H1 (cell line): ENCODE results near the gene PLXNA4. TPM values are rescaled to one million over a fixed set of nuclear protein-coding genes. Genes with fewer than 3 reads are reported as not detected.
A peak's percentile ranks its signal among the peaks of the same experiment; 100 is the strongest.

Experiments
- CTCF ChIA-PET: fragments of 300-600 bp; sonication (Branson Sonifier 250); formaldehyde crosslinking; loops from one replicate; lab custom pipeline; 2021; ENCODE audit not compliant: partially characterized antibody; lab: Charles Lee
- POLR2A ChIA-PET: fragments of 300-600 bp; sonication (Branson Sonifier 250); formaldehyde crosslinking; loops from one replicate; lab custom pipeline; 2021; ENCODE audit warnings: inconsistent platforms; ENCODE audit not compliant: partially characterized antibody; lab: Charles Lee
- DNase-seq, 2 experiments: peaks; one replicate each; pipeline versions ENCODE4 v3.0.0 to v3.0.0-alpha.2; 2010 to 2022; ENCODE audit warnings: low spot score in 2 of 2, low read depth in 1 of 2, mixed read lengths in 1 of 2
- FAIRE-seq: peaks from 2 replicates; lab custom pipeline; 2011; peaks lifted over from hg19 to GRCh38; lab: Jason Lieb, UNC
- H2AFZ ChIP-seq: 2 replicates; pipeline ENCODE4 v1.8.1; 2012; ENCODE audit warnings: low read length, inconsistent platforms
- H2AK5ac ChIP-seq: 2 replicates; pipeline ENCODE4 v1.6.1; 2013; ENCODE audit warnings: low read depth, low read length
- H2BK120ac ChIP-seq: replicated peaks from 2 replicates; pipeline ENCODE3; 2013; ENCODE audit warnings: low read depth, low read length, inconsistent platforms
- H2BK12ac ChIP-seq: 2 replicates; pipeline ENCODE4 v1.6.1; 2013; ENCODE audit warnings: low read depth, low read length
- H2BK15ac ChIP-seq: 2 replicates; pipeline ENCODE4 v1.6.1; 2013; ENCODE audit warnings: low read length
- H2BK20ac ChIP-seq: 2 replicates; pipeline ENCODE4 v1.6.1; 2013; ENCODE audit warnings: low read length
- H2BK5ac ChIP-seq: 2 replicates; pipeline ENCODE4 v1.6.1; 2013; ENCODE audit warnings: low read depth, low read length
- H3K14ac ChIP-seq: 2 replicates; pipeline ENCODE4 v1.6.1; 2013; ENCODE audit warnings: inconsistent platforms; ENCODE audit not compliant: insufficient read length
- H3K18ac ChIP-seq: 2 replicates; pipeline ENCODE4 v1.6.1; 2013; ENCODE audit warnings: low read length; ENCODE audit errors: extremely low read depth
- H3K23ac ChIP-seq: 2 replicates; pipeline ENCODE4 v1.6.1; 2013; ENCODE audit warnings: inconsistent platforms; ENCODE audit not compliant: insufficient read length
- H3K23me2 ChIP-seq: 2 replicates; pipeline ENCODE4 v1.6.1; 2013; ENCODE audit warnings: low read depth, low read length
- H3K27ac ChIP-seq: 2 replicates; pipeline ENCODE4 v1.6.1; 2011; ENCODE audit warnings: low read depth, low read length, inconsistent platforms
- H3K27me3 ChIP-seq, 4 experiments: replicated peaks in 1 of 4; 1 replicate in 1 of 4; 2 replicates in 3 of 4; pipeline versions ENCODE4 v1.6.1 to v1.8.1; 2011 to 2013; ENCODE audit warnings: low read length in 3 of 4, mild to moderate bottlenecking in 3 of 4, inconsistent platforms in 2 of 4, mixed read lengths in 2 of 4, moderate library complexity in 1 of 4; ENCODE audit not compliant: control insufficient read depth in 3 of 4, insufficient read depth in 3 of 4; ENCODE audit errors: extremely low read depth in 1 of 4
- H3K36me3 ChIP-seq, 4 experiments: 2 replicates each; pipeline versions ENCODE4 v1.6.1 to v1.8.1; 2011 to 2013; ENCODE audit warnings: mild to moderate bottlenecking in 4 of 4, low read length in 3 of 4, moderate library complexity in 2 of 4, control low read depth in 1 of 4, inconsistent platforms in 1 of 4; ENCODE audit not compliant: insufficient read depth in 4 of 4, control insufficient read depth in 2 of 4
- H3K4ac ChIP-seq: replicated peaks from 2 replicates; pipeline ENCODE3; 2013; ENCODE audit warnings: low read length, low read depth, mixed read lengths, inconsistent platforms; ENCODE audit not compliant: insufficient read length
- H3K4me1 ChIP-seq, 4 experiments: replicated peaks in 1 of 4; 1 replicate in 1 of 4; 2 replicates in 3 of 4; pipeline versions ENCODE4 v1.6.1 to v1.8.1; 2011 to 2013; ENCODE audit warnings: low read length in 3 of 4, inconsistent platforms in 2 of 4, mixed read lengths in 1 of 4; ENCODE audit not compliant: insufficient read depth in 4 of 4, control insufficient read depth in 3 of 4
- H3K4me2 ChIP-seq, 2 experiments: 2 replicates each; pipeline versions ENCODE4 v1.6.1 to v1.8.1; 2011 to 2013; ENCODE audit warnings: low read depth in 2 of 2, low read length in 2 of 2, control low read depth in 1 of 2, inconsistent platforms in 1 of 2, mild to moderate bottlenecking in 1 of 2; ENCODE audit not compliant: insufficient read depth in 1 of 2
- H3K4me3 ChIP-seq, 4 experiments: fragments of 200-600, 300-600 bp in 1 of 4; sonication (generic), shearing (Covaris generic), sonication (Bioruptor Twin) in 1 of 4; 2 replicates each; pipeline versions ENCODE4 v1.5.1 to v1.8.1; 2011 to 2016; ENCODE audit warnings: low read length in 4 of 4, low read depth in 3 of 4, control low read depth in 2 of 4, inconsistent platforms in 2 of 4, mild to moderate bottlenecking in 2 of 4, mixed read lengths in 1 of 4, moderate library complexity in 1 of 4; ENCODE audit not compliant: insufficient read depth in 2 of 4; ENCODE audit errors: extremely low read depth in 1 of 4
- H3K56ac ChIP-seq: replicated peaks from 2 replicates; pipeline ENCODE3; 2013; ENCODE audit warnings: low read depth, mild to moderate bottlenecking, mixed read lengths, low read length, inconsistent platforms; ENCODE audit not compliant: insufficient read length
- H3K79me1 ChIP-seq: 2 replicates; pipeline ENCODE4 v1.6.1; 2013; ENCODE audit warnings: low read depth, low read length, control low read depth
- H3K79me2 ChIP-seq, 2 experiments: 2 replicates each; pipeline versions ENCODE4 v1.6.1 to v1.8.1; 2012 to 2013; ENCODE audit warnings: low read length in 2 of 2, mild to moderate bottlenecking in 2 of 2, inconsistent platforms in 1 of 2; ENCODE audit not compliant: insufficient read depth in 2 of 2, control insufficient read depth in 1 of 2
- H3K9ac ChIP-seq, 4 experiments: replicated peaks in 1 of 4; 1 replicate in 1 of 4; 2 replicates in 3 of 4; pipeline versions ENCODE4 v1.6.1 to v1.8.1; 2011 to 2013; ENCODE audit warnings: low read depth in 3 of 4, low read length in 3 of 4, control low read depth in 2 of 4, mild to moderate bottlenecking in 2 of 4, moderate library complexity in 2 of 4, inconsistent platforms in 1 of 4; ENCODE audit errors: extremely low read depth in 1 of 4
- H3K9me3 ChIP-seq, 2 experiments: 2 replicates each; pipeline versions ENCODE4 v1.6.1 to v1.8.1; 2012 to 2013; ENCODE audit warnings: mild to moderate bottlenecking in 2 of 2, moderate library complexity in 2 of 2, control low read depth in 1 of 2, inconsistent platforms in 1 of 2, low read depth in 1 of 2, low read length in 1 of 2, mixed read lengths in 1 of 2; ENCODE audit not compliant: insufficient read depth in 2 of 2
- H4K20me1 ChIP-seq, 2 experiments: replicated peaks in 1 of 2; 2 replicates each; pipeline versions ENCODE3 to v1.8.1; 2011 to 2013; ENCODE audit warnings: inconsistent platforms in 2 of 2, low read length in 2 of 2, mild to moderate bottlenecking in 1 of 2; ENCODE audit not compliant: insufficient read depth in 2 of 2, control insufficient read depth in 1 of 2
- H4K5ac ChIP-seq: 2 replicates; pipeline ENCODE4 v1.6.1; 2013; ENCODE audit warnings: low read length, low read depth, mixed read lengths, inconsistent platforms; ENCODE audit not compliant: insufficient read length
- H4K8ac ChIP-seq: 2 replicates; pipeline ENCODE4 v1.8.0; 2013; ENCODE audit warnings: mild to moderate bottlenecking, moderate library complexity, low read length, inconsistent platforms; ENCODE audit not compliant: insufficient read depth; ENCODE audit errors: extremely low read depth
- H4K91ac ChIP-seq: replicated peaks from 2 replicates; pipeline ENCODE3; 2013; ENCODE audit warnings: low read length, mixed read lengths, inconsistent platforms; ENCODE audit not compliant: insufficient read length
- HDAC6 ChIP-seq: IDR thresholded peaks from one replicate; pipeline ENCODE4 v1.7.1; 2012; ENCODE audit warnings: low read depth, mild to moderate bottlenecking, inconsistent platforms, low read length, moderate library complexity
- RBBP5 ChIP-seq: IDR thresholded peaks from 2 replicates; pipeline ENCODE4 v1.7.1; 2012; ENCODE audit warnings: low read depth, mild to moderate bottlenecking, inconsistent platforms, low read length, moderate library complexity, borderline replicate concordance
- SP1 ChIP-seq: IDR thresholded peaks from 2 replicates; pipeline ENCODE4 v1.6.1; 2011; ENCODE audit warnings: low read depth, low read length
- YY1 ChIP-seq: IDR thresholded peaks from 2 replicates; pipeline ENCODE4 v1.6.1; 2011; ENCODE audit warnings: low read depth, mild to moderate bottlenecking, low read length
- WGBS, 2 experiments: shearing (Covaris generic) in 1 of 2; methylation state at CpG; one replicate each; pipeline versions ENCODE4 v1.1.6 to v1.1.7; 2013 to 2015; ENCODE audit warnings: low lambda C conversion rate in 2 of 2, mixed read lengths in 2 of 2, inconsistent platforms in 1 of 2, low coverage in 1 of 2, missing lambda C conversion rate in 1 of 2; ENCODE audit not compliant: insufficient replicate concordance in 2 of 2, insufficient coverage in 1 of 2, insufficient read length in 1 of 2; ENCODE audit errors: extremely low coverage in 1 of 2, missing lambda C conversion rate in 1 of 2; 5-methylcytosine and 5-hydroxymethylcytosine counted together
- polyA plus RNA-seq, 7 experiments: library from polyadenylated mRNA; depleted of rRNA in 3 of 7; stranded (reverse) in 5 of 7; unstranded in 2 of 7; fragments of >200 nt in 5 of 7; fragments of 200-250 nt in 2 of 7; gene quantifications; 1 replicate in 5 of 7; 2 replicates in 1 of 7; 4 replicates in 1 of 7; pipeline versions ENCODE4 v1.2.1 to v1.2.3, GENCODE V29; 2011 to 2013; ENCODE audit warnings: missing spikeins in 2 of 7, mixed read lengths in 2 of 7
- total RNA-seq: library from RNA; stranded (reverse); fragmentation: NEBNext Ultra II Directional; extraction: Animal tissue kit (Norgen Biotek cat#: 25700); gene quantifications from 2 replicates; pipeline ENCODE4 v1.2.1, GENCODE V29; 2021

The PLXNA4 gene
- total and polyA plus RNA-seq, 2 of the 8 experiments (the other 6 are each of a cell fraction or from before 2014, with no cell fraction given): 0.76 to 0.79 TPM

- Histone ChIP-seq H3K4ac (no peak overlapping the region), H2AK5ac (0 out of 2 replicates have a peak overlapping the region, but pooled peaks have one; percentile 65), H4K91ac (no peak overlapping the region), H3K14ac (no peak overlapping the region), H4K8ac (no peak overlapping the region), H3K4me3 (no peak overlapping the region), H2BK5ac (no peak overlapping the region), H3K4me1 (peaks cover 0 to 7% (median 1%) of the 10 kb centered on the region in 4 experiments; a peak in 1 of 7 replicates), H3K27me3 (peaks cover 0 to 27% (median 13%) of the 10 kb centered on the region in 4 experiments; a peak in 6 of 7 replicates), H3K23me2 (peaks cover 3% of the 10 kb centered on the region; the same call in 1 of the 2 replicates), H3K9me3 (no peaks in the 10 kb centered on the region), H2BK20ac (no peak overlapping the region), H3K79me1 (no peaks in the 10 kb centered on the region), H4K5ac (no peak overlapping the region), H3K36me3 (no peaks in the 10 kb centered on the region), H2BK12ac (no peak overlapping the region), H3K9ac (no peak overlapping the region), H2BK120ac (no peak overlapping the region), H3K4me2 (no peak overlapping the region), H3K79me2 (no peaks in the 10 kb centered on the region), H3K23ac (no peak overlapping the region), H3K56ac (no peak overlapping the region), H4K20me1 (no peaks in the 10 kb centered on the region)
- CTCF ChIA-PET: interaction anchor here (2.2 to 2.3 kb wide), 2 partner anchors 10 to 16 kb away, joined by 9 to 10 read pairs; no protein-coding TSS in a partner anchor
- 60% methylated on average over 1 of the region's 1 CpG; no CpG with 5 or more reads in 1 of the 2 experiments for WGBS, 2 experiments
- no peak for TF ChIP-seq SP1
- no peak for TF ChIP-seq HDAC6
- no peak for TF ChIP-seq YY1
- TF ChIP-seq RBBP5: no peak
- TF ChIP-seq, all 59 proteins: peak for 0
- POLR2A ChIA-PET: no interaction called here
- DNase-seq (no peak), FAIRE-seq (no peak)
- H3K27ac ChIP-seq: no peak overlapping the region
- H2BK15ac ChIP-seq: no peak overlapping the region
- H3K18ac ChIP-seq: no peak overlapping the region; the same call in 1 of the 2 replicates
- H2AFZ ChIP-seq: no peak overlapping the region
Observed at GRCh38 chr7:132564090-132564489, 12.2 kb downstream of the PLXNA4 start.
